GM18499 (cell line): ENCODE data around the gene FARSA.
"Not testable (repeated sequence)": the region's sequence is repeated elsewhere in the genome, so short reads cannot be mapped to it uniquely, and the experiment has no call there.

Experiments used
- ATAC-seq: cut with Tn5 transposase; IDR thresholded peaks from one replicate; pipeline ENCODE4 v1.9.1; 2021; ENCODE audit warnings: moderate number of reproducible peaks; ENCODE audit not compliant: insufficient read depth, unreplicated experiment

The FARSA gene

GRCh38 chr19:12938779-12939601 is 5.5 kb upstream of the FARSA start:
- ATAC-seq, result peak; percentile 9

GRCh38 chr19:12937927-12938778 is 4.6 kb upstream of the FARSA start, which contains the start of gene CALR:
Gene CALR, plus strand, starts transcription at chr19:12938609. Its CDS starts 71 bp downstream, at chr19:12938680.
- ATAC-seq, result peak; percentile 64

GRCh38 chr19:12937093-12937926 is 3.8 kb upstream of the FARSA start:
- no peak for ATAC-seq

GRCh38 chr19:12936582-12936981 is 3.1 kb upstream of the FARSA start:
- no peak for ATAC-seq

- no peak for ATAC-seq
These were observed 1.6 kb upstream of the FARSA start for GRCh38 chr19:12935071-12935470.

GRCh38 chr19:12932392-12933286 is 872 bp downstream of the FARSA start:
- no peak for ATAC-seq

GRCh38 chr19:12930002-12930645 is 3.4 kb downstream of the FARSA start:
- no peak for ATAC-seq

GRCh38 chr19:12924621-12925310 is 8.7 kb downstream of the FARSA start:
- ATAC-seq, result no peak

- ATAC-seq, result no peak
These were observed 10.6 kb downstream of the FARSA start for GRCh38 chr19:12922959-12923358.

- no peak for ATAC-seq
These were observed 12.5 kb downstream of the FARSA start for GRCh38 chr19:12921047-12921446.

GRCh38 chr19:12918253-12918652 is 15.3 kb downstream of the FARSA start:
- no peak for ATAC-seq

GRCh38 chr19:12915860-12916259 is 17.7 kb downstream of the FARSA start:
- not testable (repeated sequence) for ATAC-seq

- no peak for ATAC-seq
These were observed 19.4 kb downstream of the FARSA start for GRCh38 chr19:12913851-12914690.

- ATAC-seq, result no peak
These were observed 20.4 kb downstream of the FARSA start for GRCh38 chr19:12913011-12913561.

GRCh38 chr19:12912571-12912970 is 20.9 kb downstream of the FARSA start:
- no peak for ATAC-seq

GRCh38 chr19:12907166-12907565 is 26.3 kb downstream of the FARSA start:
- no peak for ATAC-seq

- ATAC-seq, result no peak
These were observed 33.5 kb downstream of the FARSA start for GRCh38 chr19:12899891-12900518.
